Upper lobe of left lung (tissue), 4 donors: ENCODE results near the gene LTA4H.

Experiments used
- EP300 ChIP-seq, 4 donors: sonication (generic); formaldehyde crosslinking; IDR thresholded peaks; one replicate each; pipeline ENCODE4 v1.5.1; 2017; ENCODE audit warnings: antibody characterized with exemption in 4 of 4, control low read depth in 2 of 4
- POLR2A ChIP-seq, 4 donors: fragments of 450-650 bp; IDR thresholded peaks; one replicate each; pipeline ENCODE4 v1.5.1; 2016 to 2017; ENCODE audit warnings: antibody characterized with exemption in 4 of 4, mild to moderate bottlenecking in 2 of 4
- POLR2AphosphoS5 ChIP-seq, 2 donors: sonication (generic); formaldehyde crosslinking; IDR thresholded peaks; one replicate each; pipeline ENCODE4 v1.5.1; 2017; ENCODE audit warnings: antibody characterized with exemption in 2 of 2
- TF ChIP-seq, protein P1 (sequence below), 6 experiments: fragments of 450-650 bp in 4 of 6; fragments of 200-600 bp in 2 of 6; sonication (generic) in 2 of 6; IDR thresholded peaks; one replicate each; pipeline ENCODE4 v1.5.1; 2016 to 2019; ENCODE audit warnings: antibody characterized with exemption in 6 of 6

DNA sequence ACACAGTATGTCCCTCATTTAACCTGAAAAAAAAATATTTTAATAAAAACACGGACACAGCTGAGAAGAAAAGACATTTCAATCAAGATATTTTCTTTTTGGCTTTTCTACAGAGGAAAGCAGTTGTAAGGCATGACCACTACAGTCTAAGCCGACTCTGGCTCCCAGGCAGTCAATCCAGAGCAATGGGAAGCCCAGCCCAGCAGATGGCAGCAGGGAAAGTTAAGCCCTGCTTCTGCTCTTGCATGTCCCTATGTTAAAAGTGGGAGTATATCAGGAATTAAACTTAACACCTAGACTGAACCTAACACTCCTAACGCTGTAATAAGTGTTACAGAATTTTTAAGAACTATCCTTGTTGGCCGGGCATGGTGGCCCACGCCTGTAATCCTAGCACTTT, 19.7 kb downstream of the LTA4H start:
- TF ChIP-seq, protein P1, sequence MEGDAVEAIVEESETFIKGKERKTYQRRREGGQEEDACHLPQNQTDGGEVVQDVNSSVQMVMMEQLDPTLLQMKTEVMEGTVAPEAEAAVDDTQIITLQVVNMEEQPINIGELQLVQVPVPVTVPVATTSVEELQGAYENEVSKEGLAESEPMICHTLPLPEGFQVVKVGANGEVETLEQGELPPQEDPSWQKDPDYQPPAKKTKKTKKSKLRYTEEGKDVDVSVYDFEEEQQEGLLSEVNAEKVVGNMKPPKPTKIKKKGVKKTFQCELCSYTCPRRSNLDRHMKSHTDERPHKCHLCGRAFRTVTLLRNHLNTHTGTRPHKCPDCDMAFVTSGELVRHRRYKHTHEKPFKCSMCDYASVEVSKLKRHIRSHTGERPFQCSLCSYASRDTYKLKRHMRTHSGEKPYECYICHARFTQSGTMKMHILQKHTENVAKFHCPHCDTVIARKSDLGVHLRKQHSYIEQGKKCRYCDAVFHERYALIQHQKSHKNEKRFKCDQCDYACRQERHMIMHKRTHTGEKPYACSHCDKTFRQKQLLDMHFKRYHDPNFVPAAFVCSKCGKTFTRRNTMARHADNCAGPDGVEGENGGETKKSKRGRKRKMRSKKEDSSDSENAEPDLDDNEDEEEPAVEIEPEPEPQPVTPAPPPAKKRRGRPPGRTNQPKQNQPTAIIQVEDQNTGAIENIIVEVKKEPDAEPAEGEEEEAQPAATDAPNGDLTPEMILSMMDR (IDR thresholded peaks at IDR 0.05), result peak in 3 of 6 experiments; percentile 17 to 26 (median 25)
- TF ChIP-seq POLR2A (IDR thresholded peaks at IDR 0.05) (no peak), POLR2AphosphoS5 (IDR thresholded peaks at IDR 0.05) (no peak), EP300 (IDR thresholded peaks at IDR 0.05) (no peak)
